IMR-90 (cell line): ENCODE results near the gene VSNL1. TPM values are rescaled to one million over a fixed set of nuclear protein-coding genes. Genes with fewer than 3 reads are reported as not detected.

Experiments
- ATAC-seq: fragments of 200-7000 bp; cut with Tn5 transposase; 2 replicates; pipeline ENCODE4 v1.9.1; 2020; ENCODE audit warnings: low read depth, mild to moderate bottlenecking, moderate library complexity
- BruUV-seq: library from RNA; stranded (reverse); fragments of 400-500 nt; replicated peaks from 2 replicates; lab custom pipeline; 2021; lab: Mats Ljungman, UMichigan
- CTCF ChIA-PET: fragments of 300-600 bp; formaldehyde crosslinking; extraction: SDS; loops from one replicate; lab custom pipeline; 2021; ENCODE audit warnings: antibody characterized with exemption; lab: Yijun Ruan, JAX
- POLR2A ChIA-PET: fragments of 300-600 bp; sonication (Branson Sonifier 250); formaldehyde crosslinking; loops from one replicate; lab custom pipeline; 2022; ENCODE audit warnings: antibody characterized with exemption; ENCODE audit not compliant: unreplicated experiment; lab: Charles Lee
- DNase-seq: peaks from one replicate; pipeline ENCODE4 v3.0.0; 2013
- H2AFZ ChIP-seq: replicated peaks from 2 replicates; pipeline ENCODE3; 2013; ENCODE audit warnings: low read length, mild to moderate bottlenecking; ENCODE audit not compliant: poor library complexity
- H2AK5ac ChIP-seq: 2 replicates; pipeline ENCODE4 v1.6.1; 2013; ENCODE audit warnings: low read depth, low read length, inconsistent platforms
- H2AK9ac ChIP-seq: replicated peaks from 2 replicates; pipeline ENCODE3; 2013; ENCODE audit warnings: mild to moderate bottlenecking, low read depth, low read length, moderate library complexity; ENCODE audit not compliant: poor library complexity
- H2BK120ac ChIP-seq: 2 replicates; pipeline ENCODE4 v1.6.1; 2013; ENCODE audit warnings: low read depth, low read length, inconsistent platforms
- H2BK15ac ChIP-seq: 3 replicates; pipeline ENCODE4 v1.6.1; 2013; ENCODE audit warnings: low read depth, low read length, inconsistent platforms
- H2BK20ac ChIP-seq: 2 replicates; pipeline ENCODE4 v1.6.1; 2013; ENCODE audit warnings: low read depth, mild to moderate bottlenecking, inconsistent platforms, low read length, moderate library complexity
- H2BK5ac ChIP-seq: 2 replicates; pipeline ENCODE4 v1.6.1; 2013; ENCODE audit warnings: mild to moderate bottlenecking, low read depth, low read length, inconsistent platforms; ENCODE audit not compliant: poor library complexity, severe bottlenecking
- H3K14ac ChIP-seq: replicated peaks from 2 replicates; pipeline ENCODE4 v1.6.1; 2013; ENCODE audit warnings: low read depth, low read length, inconsistent platforms
- H3K18ac ChIP-seq: 2 replicates; pipeline ENCODE4 v1.6.1; 2013; ENCODE audit warnings: low read depth, low read length, control low read depth
- H3K23ac ChIP-seq: 2 replicates; pipeline ENCODE4 v1.6.1; 2013; ENCODE audit warnings: low read depth, low read length, inconsistent platforms
- H3K27ac ChIP-seq: 2 replicates; pipeline ENCODE4 v1.5.1; 2013; ENCODE audit warnings: mild to moderate bottlenecking, control low read depth, low read length; ENCODE audit not compliant: insufficient read depth
- H3K27me3 ChIP-seq: 2 replicates; pipeline ENCODE4 v1.6.1; 2013; ENCODE audit warnings: low read length; ENCODE audit not compliant: control insufficient read depth, insufficient read depth
- H3K36me3 ChIP-seq: 2 replicates; pipeline ENCODE4 v1.6.1; 2013; ENCODE audit warnings: low read length, mixed read lengths; ENCODE audit not compliant: control insufficient read depth, insufficient read depth
- H3K4ac ChIP-seq: 2 replicates; pipeline ENCODE4 v1.6.1; 2013; ENCODE audit warnings: low read depth, low read length, inconsistent platforms
- H3K4me1 ChIP-seq: 2 replicates; pipeline ENCODE4 v1.6.1; 2013; ENCODE audit warnings: low read length, mixed read lengths; ENCODE audit not compliant: control insufficient read depth, insufficient read depth
- H3K4me2 ChIP-seq: 2 replicates; pipeline ENCODE4 v1.6.1; 2013; ENCODE audit warnings: low read depth, mild to moderate bottlenecking, control low read depth, low read length, moderate library complexity
- H3K4me3 ChIP-seq: 2 replicates; pipeline ENCODE4 v1.5.1; 2013; ENCODE audit warnings: low read depth, mild to moderate bottlenecking, control low read depth, low read length, moderate library complexity; ENCODE audit not compliant: insufficient read depth
- H3K56ac ChIP-seq: 2 replicates; pipeline ENCODE4 v1.6.1; 2013; ENCODE audit warnings: low read length, inconsistent platforms; ENCODE audit not compliant: insufficient read depth; ENCODE audit errors: extremely low read depth
- H3K79me1 ChIP-seq, 2 experiments: 2 replicates each; pipeline ENCODE4 v1.6.1; 2013; ENCODE audit warnings: low read length in 2 of 2, inconsistent platforms in 1 of 2, low read depth in 1 of 2
- H3K9ac ChIP-seq: 2 replicates; pipeline ENCODE4 v1.6.1; 2013; ENCODE audit warnings: low read depth, low read length, control low read depth
- H3K9me1 ChIP-seq: 2 replicates; pipeline ENCODE4 v1.6.1; 2013; ENCODE audit warnings: low read length, inconsistent platforms; ENCODE audit not compliant: insufficient read depth
- H3K9me3 ChIP-seq: 2 replicates; pipeline ENCODE4 v1.6.1; 2013; ENCODE audit warnings: low read length; ENCODE audit not compliant: control insufficient read depth, insufficient read depth
- H4K20me1 ChIP-seq: 2 replicates; pipeline ENCODE4 v1.6.1; 2013; ENCODE audit warnings: low read length, inconsistent platforms; ENCODE audit not compliant: insufficient read depth
- H4K5ac ChIP-seq: 2 replicates; pipeline ENCODE4 v1.6.1; 2013; ENCODE audit warnings: mild to moderate bottlenecking, low read depth, low read length, control low read depth
- H4K8ac ChIP-seq, 2 experiments: 2 replicates each; pipeline ENCODE4 v1.6.1; 2013; ENCODE audit warnings: low read depth in 2 of 2, low read length in 2 of 2, control low read depth in 1 of 2, inconsistent platforms in 1 of 2
- H4K91ac ChIP-seq: 2 replicates; pipeline ENCODE4 v1.6.1; 2013; ENCODE audit warnings: low read depth, low read length, inconsistent platforms; ENCODE audit not compliant: insufficient read depth
- BHLHE40 ChIP-seq: fragments of 150-350 bp; IDR thresholded peaks from 2 replicates; pipeline ENCODE4 v1.6.1; 2016; ENCODE audit warnings: mild to moderate bottlenecking, low read depth, low read length
- CEBPB ChIP-seq: IDR thresholded peaks from 2 replicates; pipeline ENCODE4 v1.6.1; 2012; ENCODE audit warnings: low read depth, low read length, improper control_type of control experiment
- CHD1 ChIP-seq: IDR thresholded peaks from 2 replicates; pipeline ENCODE4 v1.6.1; 2012; ENCODE audit warnings: low read depth, low read length, improper control_type of control experiment
- FOS ChIP-seq: fragments of 150-350 bp; IDR thresholded peaks from 2 replicates; pipeline ENCODE4 v1.6.1; 2016; ENCODE audit warnings: low read depth, low read length
- MAFK ChIP-seq: IDR thresholded peaks from 2 replicates; pipeline ENCODE4 v1.6.1; 2012; ENCODE audit warnings: low read depth, low read length, improper control_type of control experiment
- MAZ ChIP-seq: IDR thresholded peaks from 2 replicates; pipeline ENCODE4 v1.6.1; 2012; ENCODE audit warnings: low read depth, mild to moderate bottlenecking, low read length, improper control_type of control experiment, moderate library complexity, borderline replicate concordance
- MXI1 ChIP-seq: IDR thresholded peaks from 2 replicates; pipeline ENCODE4 v1.6.1; 2012; ENCODE audit warnings: low read depth, mild to moderate bottlenecking, low read length, moderate library complexity, borderline replicate concordance
- NFE2L2 ChIP-seq: fragments of 150-350 bp; IDR thresholded peaks from 2 replicates; pipeline ENCODE4 v1.6.1; 2016; ENCODE audit warnings: low read depth, mild to moderate bottlenecking, low read length
- RCOR1 ChIP-seq: IDR thresholded peaks from 2 replicates; pipeline ENCODE4 v1.6.1; 2012; ENCODE audit warnings: mild to moderate bottlenecking, low read length, improper control_type of control experiment; ENCODE audit not compliant: insufficient replicate concordance
- RFX5 ChIP-seq: IDR thresholded peaks from 2 replicates; pipeline ENCODE4 v1.8.0; 2012; ENCODE audit warnings: low read depth, mild to moderate bottlenecking, low read length, moderate library complexity
- SMC3 ChIP-seq: fragments of 150-350 bp; IDR thresholded peaks from 2 replicates; pipeline ENCODE4 v1.6.1; 2016; ENCODE audit warnings: low read depth, mild to moderate bottlenecking, antibody characterized with exemption, low read length, moderate library complexity
- USF2 ChIP-seq: fragments of 150-350 bp; IDR thresholded peaks from 2 replicates; pipeline ENCODE4 v1.6.1; 2017; ENCODE audit warnings: mild to moderate bottlenecking, antibody characterized with exemption, low read length, low read depth
- WGBS, 2 experiments: methylation state at CpG; one replicate each; pipeline versions ENCODE4 v1.1.5 to v1.1.7; 2013; ENCODE audit warnings: missing lambda C conversion rate in 2 of 2; ENCODE audit not compliant: insufficient read length in 1 of 2; ENCODE audit errors: extremely low coverage in 2 of 2; 5-methylcytosine and 5-hydroxymethylcytosine counted together
- dilution Hi-C: fragments of 300-500 bp; cut with HindIII; formaldehyde crosslinking; loops from one replicate; pipeline ENCODE4 v1.14.3; 2018; ENCODE audit warnings: low sequenced_read_pairs; ENCODE audit not compliant: unreplicated experiment
- in situ Hi-C: fragments of 300-500 bp; cut with MboI; formaldehyde crosslinking; loops from 3 replicates; pipeline ENCODE4 v1.14.3; 2019; ENCODE audit warnings: low sequenced_read_pairs, inconsistent platforms, mixed read lengths
- intact Hi-C: fragments of 100-400 bp; cut with micrococcal nuclease; formaldehyde crosslinking; loops from 2 replicates; pipeline ENCODE4 v1.10.0; 2022
- polyA plus RNA-seq, 3 experiments: library from polyadenylated mRNA; depleted of rRNA; stranded (reverse); fragments of >200 nt; gene quantifications; 2 replicates each; pipeline ENCODE4 v1.2.3, GENCODE V29; 2012; ENCODE audit warnings: low replicate concordance in 1 of 3
- total RNA-seq: library from RNA; depleted of rRNA; stranded (reverse); fragments of >200 nt; gene quantifications from 2 replicates; pipeline ENCODE4 v1.2.3, GENCODE V29; 2012

The VSNL1 gene
- total and polyA plus RNA-seq, 2 of the 4 experiments (the other 2 are of a cell fraction), result 0.32 to 0.36 TPM

DNA sequence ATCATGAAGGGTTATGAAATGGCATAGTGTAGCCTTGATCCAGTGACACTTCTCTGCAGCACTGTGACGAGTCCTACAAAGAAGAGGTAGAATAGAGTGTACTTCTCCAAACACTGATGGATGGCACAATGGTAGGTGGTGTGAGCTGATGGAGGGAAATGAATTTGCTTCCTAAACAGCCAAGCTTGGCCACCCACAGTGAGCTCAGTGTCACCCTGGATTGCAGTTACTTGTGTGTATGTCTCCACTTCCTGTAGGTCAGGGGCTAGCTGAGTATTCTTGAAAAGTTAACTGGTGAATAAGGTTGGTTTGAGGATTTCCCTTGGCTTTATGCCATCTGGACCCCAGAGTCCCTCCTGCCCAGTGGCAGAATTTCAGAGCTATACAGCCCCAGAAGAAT is 75.9 kb downstream of the VSNL1 start (continued):
- TF ChIP-seq USF2, result no peak

DNA sequence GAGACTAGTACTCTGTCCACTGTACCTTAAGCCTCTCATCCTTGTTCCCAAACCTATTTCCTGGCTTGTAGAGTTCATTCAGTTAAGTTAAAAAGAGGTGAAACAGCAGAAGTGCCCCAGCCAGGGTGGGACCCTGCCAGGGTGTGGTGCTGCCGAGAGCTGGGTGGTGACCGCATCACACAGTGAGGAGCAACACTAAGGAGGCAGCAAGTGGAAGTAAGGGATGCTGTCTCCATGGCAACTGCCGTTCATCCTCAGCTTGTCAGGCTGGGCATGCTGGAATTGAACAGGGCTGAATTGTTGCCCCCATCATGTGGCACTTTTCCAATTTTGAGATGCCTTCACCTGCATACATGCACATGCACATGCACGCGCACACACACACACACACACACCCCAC is 77.0 kb downstream of the VSNL1 start:
- POLR2A ChIA-PET, result no interaction called here

More for the DNA sequence above, 77.0 kb downstream of the VSNL1 start:
- H4K5ac ChIP-seq, result no peak overlapping the region
- no peak overlapping the region for H2BK20ac ChIP-seq
- H3K4me1 ChIP-seq, result peaks cover 6% of the 10 kb centered on the region; the same call in 1 of the 2 replicates
- DNase-seq (no peak), ATAC-seq (no peak)
- dilution Hi-C loops (no loop called here), in situ Hi-C loops (no loop called here), intact Hi-C loops (no loop called here)
- H3K18ac ChIP-seq, result no peak overlapping the region
- no peak overlapping the region for H3K4ac ChIP-seq
- no peak overlapping the region for H4K8ac ChIP-seq
- no TSS peak for BruUV-seq
- no peaks in the 10 kb centered on the region for H4K20me1 ChIP-seq
- no peak overlapping the region for H2AFZ ChIP-seq
- no peaks in the 10 kb centered on the region for H3K36me3 ChIP-seq
- H3K79me1 ChIP-seq, result no peaks in the 10 kb centered on the region
- H3K4me3 ChIP-seq, result no peak overlapping the region
- no peaks in the 10 kb centered on the region for H3K27me3 ChIP-seq
- no peak overlapping the region for H2BK15ac ChIP-seq
- H3K27ac ChIP-seq, result no peak overlapping the region
- peaks cover 11% of the 10 kb centered on the region; the same call in 1 of the 2 replicates for H3K9me1 ChIP-seq
- H4K91ac ChIP-seq, result no peak overlapping the region
- no peak for TF ChIP-seq BHLHE40
- TF ChIP-seq MXI1, result no peak
- TF ChIP-seq NFE2L2, result no peak
- no peak for TF ChIP-seq RCOR1
- no peak for TF ChIP-seq MAFK
- TF ChIP-seq MAZ, result no peak
- TF ChIP-seq RFX5, result no peak
- no peak for TF ChIP-seq CHD1
- no peak for TF ChIP-seq SMC3
- no peak for TF ChIP-seq CEBPB
- TF ChIP-seq FOS, result no peak
- no peak for TF ChIP-seq USF2
- H2BK5ac ChIP-seq, result no peak overlapping the region
- H3K23ac ChIP-seq, result no peak overlapping the region
- CTCF ChIA-PET, result no interaction called here
- no peak overlapping the region for H3K14ac ChIP-seq
- H3K9ac ChIP-seq, result no peak overlapping the region
- H2BK120ac ChIP-seq, result no peak overlapping the region
- no peak overlapping the region for H3K4me2 ChIP-seq
- no peaks in the 10 kb centered on the region for H3K9me3 ChIP-seq
- H2AK5ac ChIP-seq, result no peak overlapping the region
- whole genome bisulfite sequencing, 2 experiments, result no CpG with 5 or more reads among the region's 5 CpGs
- H2AK9ac ChIP-seq, result no peak overlapping the region
- no peak overlapping the region for H3K56ac ChIP-seq
